ENCODE results near the gene LINGO4.

GRCh38 chr1:151828921-151829320 is 23.7 kb upstream of the LINGO4 start:
- TF ChIP-seq POLR2A (IDR thresholded peaks at IDR 0.05; ENCODE audit: low read depth, low read length) (no peak), POLR2AphosphoS5 (IDR thresholded peaks at IDR 0.05; ENCODE audit: low read depth, low read length) (no peak)
